Tibial nerve (tissue), 4 donors: ENCODE results near the gene DNM3. TPM values are rescaled to one million over a fixed set of nuclear protein-coding genes. Genes with fewer than 3 reads are reported as not detected.

ENCODE experiments used
- DNase-seq, 2 donors: peaks; one replicate each; pipeline ENCODE4 v3.0.0-alpha.2; 2019; ENCODE audit warnings: low spot score in 2 of 2
- H3K27ac ChIP-seq, 4 donors: fragments of 200-600 bp; sonication (generic) in 3 of 4; one replicate each; pipeline ENCODE4 v1.5.1; 2017 to 2019; ENCODE audit warnings: mild to moderate bottlenecking in 1 of 4
- H3K27me3 ChIP-seq, 2 donors: fragments of 200-600 bp; sonication (generic) in 1 of 2; one replicate each; pipeline versions ENCODE4 v1.5.1 to v1.6.0; 2017 to 2019
- H3K36me3 ChIP-seq, 3 donors: fragments of 200-600 bp; sonication (generic); one replicate each; pipeline ENCODE4 v1.5.1; 2018 to 2019
- H3K4me1 ChIP-seq, 4 donors: fragments of 200-600 bp; sonication (generic) in 3 of 4; one replicate each; pipeline ENCODE4 v1.5.1; 2017 to 2019
- H3K4me3 ChIP-seq, 4 donors: fragments of 200-600 bp; sonication (generic) in 3 of 4; one replicate each; pipeline ENCODE4 v1.5.1; 2017 to 2019; ENCODE audit warnings: mild to moderate bottlenecking in 1 of 4, moderate library complexity in 1 of 4
- H3K9me3 ChIP-seq, 4 donors: fragments of 200-600 bp; sonication (generic) in 3 of 4; one replicate each; pipeline ENCODE4 v1.5.1; 2017 to 2019
- CTCF ChIP-seq, 5 experiments: fragments of 200-600 bp in 3 of 5; fragments of 450-650 bp in 2 of 5; sonication (generic) in 3 of 5; IDR thresholded peaks; one replicate each; pipeline ENCODE4 v1.5.1; 2016 to 2019; ENCODE audit warnings: antibody characterized with exemption in 5 of 5, mild to moderate bottlenecking in 3 of 5, moderate library complexity in 2 of 5
- EP300 ChIP-seq, 2 donors: sonication (generic); formaldehyde crosslinking; IDR thresholded peaks; one replicate each; pipeline ENCODE4 v1.6.1; 2017; ENCODE audit warnings: antibody characterized with exemption in 2 of 2, mild to moderate bottlenecking in 1 of 2
- POLR2A ChIP-seq, 2 donors: fragments of 450-650 bp; IDR thresholded peaks; one replicate each; pipeline ENCODE4 v1.6.1; 2017; ENCODE audit warnings: antibody characterized with exemption in 2 of 2, mild to moderate bottlenecking in 2 of 2, moderate library complexity in 2 of 2
- WGBS, 2 donors: methylation state at CpG; one replicate each; pipeline ENCODE4 v1.1.5; 2018; 5-methylcytosine and 5-hydroxymethylcytosine counted together
- total RNA-seq, 4 donors: library from RNA; depleted of rRNA; stranded (reverse); fragments of >200 nt; gene quantifications; one replicate each; pipeline ENCODE4 v1.1.0, GENCODE V29; 2016

Gene DNM3
- total RNA-seq, 4 donors from 2014 or later = 9.8 to 15.3 (median 12.3) TPM

- Histone ChIP-seq H3K36me3 (peaks cover 0 to 5% (median 0%) of the 10 kb centered on the region in 3 donors), H3K4me3 (no peak overlapping the region), H3K4me1 (no peaks in the 10 kb centered on the region), H3K9me3 (no peaks in the 10 kb centered on the region), H3K27ac (no peak overlapping the region), H3K27me3 (no peaks in the 10 kb centered on the region)
- 59 to 73% methylated on average over 4 of the region's 4 CpGs for WGBS, 2 donors
- TF ChIP-seq EP300 (IDR thresholded peaks at IDR 0.05) (no peak), POLR2A (IDR thresholded peaks at IDR 0.05) (no peak), CTCF (IDR thresholded peaks at IDR 0.05) (no peak)
- DNase-seq = no peak
These were observed 575.3 kb downstream of the DNM3 start for GRCh38 chr1:172416496-172417035.

- Histone ChIP-seq H3K27ac (no peak overlapping the region), H3K9me3 (no peaks in the 10 kb centered on the region), H3K27me3 (no peaks in the 10 kb centered on the region), H3K4me3 (no peak overlapping the region), H3K4me1 (peaks cover 0 to 5% (median 0%) of the 10 kb centered on the region in 4 donors), H3K36me3 (peaks cover 0 to 5% (median 0%) of the 10 kb centered on the region in 3 donors)
- TF ChIP-seq EP300 (IDR thresholded peaks at IDR 0.05) (no peak), CTCF (IDR thresholded peaks at IDR 0.05) (no peak), POLR2A (IDR thresholded peaks at IDR 0.05) (no peak)
- DNase-seq = no peak
- WGBS, 2 donors = 94 to 100% methylated on average over 1 of the region's 1 CpG
These were observed 576.3 kb downstream of the DNM3 start for GRCh38 chr1:172417557-172417956.

- no peaks in the 10 kb centered on the region for H3K27me3 ChIP-seq
- H3K27ac ChIP-seq = no peak within 1 kb of the TSS
- H3K36me3 ChIP-seq = no peaks in the 10 kb centered on the region
- no peak for DNase-seq
- H3K4me3 ChIP-seq = no peak within 1 kb of the TSS
- TF ChIP-seq CTCF (IDR thresholded peaks at IDR 0.05) (no peak), EP300 (IDR thresholded peaks at IDR 0.05) (no peak), POLR2A (IDR thresholded peaks at IDR 0.05) (no peak)
- 88 to 89% methylated on average over 1 of the region's 1 CpG for WGBS, 2 donors
- no peaks in the 10 kb centered on the region for H3K9me3 ChIP-seq
- H3K4me1 ChIP-seq = peaks cover 0 to 5% (median 0%) of the 10 kb centered on the region in 4 donors
These were observed 579.1 kb downstream of the DNM3 start, which contains the start of gene C1orf105 for GRCh38 chr1:172420385-172420784. TSS of gene C1orf105 (plus strand) at chr1:172420685. CDS start at chr1:172420886, 201 bp downstream.

GRCh38 chr1:172421974-172422604, 580.8 kb downstream of the DNM3 start:
- 68 to 70% methylated on average over 5 of the region's 5 CpGs for WGBS, 2 donors
- H3K36me3 ChIP-seq = no peaks in the 10 kb centered on the region
- H3K4me1 ChIP-seq = peaks cover 0 to 5% (median 0%) of the 10 kb centered on the region in 4 donors
- H3K27ac ChIP-seq = no peak overlapping the region
- DNase-seq = no peak
- no peaks in the 10 kb centered on the region for H3K27me3 ChIP-seq
- H3K4me3 ChIP-seq = no peak overlapping the region
- H3K9me3 ChIP-seq = no peaks in the 10 kb centered on the region
- TF ChIP-seq EP300 (IDR thresholded peaks at IDR 0.05) = no peak
- no peak for TF ChIP-seq POLR2A (IDR thresholded peaks at IDR 0.05)
- no peak for TF ChIP-seq CTCF (IDR thresholded peaks at IDR 0.05)

GRCh38 chr1:172423336-172423735, 582.0 kb downstream of the DNM3 start:
- H3K4me3 ChIP-seq = no peak overlapping the region
- no peaks in the 10 kb centered on the region for H3K36me3 ChIP-seq
- DNase-seq = no peak
- no peaks in the 10 kb centered on the region for H3K27me3 ChIP-seq
- TF ChIP-seq EP300 (IDR thresholded peaks at IDR 0.05) = no peak
- 100% methylated on average over 2 of the region's 2 CpGs for WGBS, 2 donors
- H3K9me3 ChIP-seq = no peaks in the 10 kb centered on the region
- no peak overlapping the region for H3K27ac ChIP-seq
- H3K4me1 ChIP-seq = peaks cover 0 to 5% (median 0%) of the 10 kb centered on the region in 4 donors
